ENCODE data around the gene ENTPD2. TPM values are rescaled to one million over a fixed set of nuclear protein-coding genes. Genes with fewer than 3 reads are reported as not detected.
A peak's percentile ranks its signal among the peaks of the same experiment; 100 is the strongest.
"Not testable (repeated sequence)": the region's sequence is repeated elsewhere in the genome, so short reads cannot be mapped to it uniquely, and the experiment has no call there.

The ENTPD2 gene
- total and polyA plus RNA-seq, 12 donors = 0.32 to 3.3 (median 1.6) TPM

DNA sequence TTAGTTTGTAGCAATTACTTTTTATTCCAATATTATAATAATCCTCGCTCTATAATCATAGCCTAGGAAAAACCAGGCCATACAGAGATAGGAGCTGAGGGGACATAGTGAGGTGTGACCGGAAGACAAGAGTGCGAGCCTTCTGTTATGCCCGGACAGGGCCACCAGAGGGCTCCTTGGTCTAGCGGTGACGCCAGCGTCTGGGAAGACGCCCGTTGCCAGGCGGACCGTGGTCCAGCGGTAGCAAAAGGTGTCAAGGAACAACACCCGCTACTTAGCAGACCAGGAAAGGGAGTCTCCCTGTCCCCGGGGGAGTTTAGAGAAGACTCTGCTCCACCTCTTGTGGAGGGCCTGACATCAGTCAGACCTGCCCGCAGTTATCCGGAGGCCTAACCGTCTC is 49.6 kb downstream of the ENTPD2 start:
- ATAC-seq; H3K27ac ChIP-seq; intact Hi-C loops (cut with DNase I); H3K27me3 ChIP-seq; DNase-seq; H3K4me3 ChIP-seq: not testable (repeated sequence)
- TF ChIP-seq CTCF (IDR thresholded peaks at IDR 0.05) = peak in 8 of 9 donors; percentile 13 to 50 (median 39)
- peaks cover 0 to 14% (median 0%) of the 10 kb centered on the region in 9 donors for H3K36me3 ChIP-seq
- 40 to 47% methylated on average over 17 of the region's 17 CpGs for WGBS, 2 donors
- H3K9me3 ChIP-seq = peaks cover 0 to 13% (median 0%) of the 10 kb centered on the region in 11 donors
- peaks cover 0 to 28% (median 0%) of the 10 kb centered on the region in 9 donors for H3K4me1 ChIP-seq

- TF ChIP-seq CTCF (IDR thresholded peaks at IDR 0.05) = no peak
- intact Hi-C loops (cut with DNase I) = no loop called here
- 86 to 88% methylated on average over 10 of the region's 10 CpGs for WGBS, 2 donors
- no peak for DNase-seq
- H3K9me3 ChIP-seq = peaks cover 0 to 13% (median 0%) of the 10 kb centered on the region in 11 donors
- no peak overlapping the region for H3K4me3 ChIP-seq
- no peak for ATAC-seq
- H3K27ac ChIP-seq = no peak overlapping the region
- peaks cover 0 to under 1% (median 0%) of the 10 kb centered on the region in 7 donors for H3K27me3 ChIP-seq
- peaks cover 0 to 39% (median 0%) of the 10 kb centered on the region in 9 donors for H3K4me1 ChIP-seq
- peaks cover 0 to 2% (median 0%) of the 10 kb centered on the region in 9 donors for H3K36me3 ChIP-seq
Measured at GRCh38 chr9:137002646-137003041, 51.2 kb downstream of the ENTPD2 start.

DNA sequence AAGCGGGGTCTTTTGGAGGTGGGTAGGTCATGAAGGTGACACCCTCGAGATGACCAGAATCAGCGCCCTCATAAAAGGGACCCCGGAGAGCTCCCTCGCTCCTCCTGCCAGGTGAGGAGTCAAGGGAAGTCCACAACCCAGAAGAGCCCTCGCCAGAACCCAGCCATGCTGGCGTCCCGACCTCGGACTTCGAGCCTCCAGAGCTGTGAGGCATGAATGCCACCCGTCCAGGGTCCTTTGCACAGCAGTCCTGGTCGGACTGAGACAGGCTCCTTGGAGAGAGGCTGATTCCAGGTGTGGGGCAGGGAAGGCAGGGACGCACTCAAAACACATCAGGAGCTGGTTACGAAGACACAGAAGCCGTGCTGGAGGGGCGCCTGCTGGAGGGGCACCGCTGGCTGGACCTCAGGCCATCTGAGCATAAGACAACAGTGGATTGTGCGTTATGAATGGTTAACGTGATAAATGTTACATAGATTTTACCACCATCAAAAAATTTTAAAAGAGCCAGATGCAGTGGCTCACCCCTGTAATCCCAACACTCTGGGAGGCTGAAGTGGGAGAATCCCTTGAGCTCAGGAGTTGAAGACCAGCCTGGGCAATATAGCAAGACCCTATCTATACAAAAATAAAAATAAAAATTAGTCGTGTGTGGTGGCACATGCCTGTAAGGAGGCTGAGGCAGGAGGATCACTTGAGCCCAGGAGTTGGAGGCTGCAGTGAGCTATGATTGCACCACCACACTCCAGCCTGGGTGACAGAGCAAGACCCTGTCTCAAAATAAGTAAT is 51.8 kb downstream of the ENTPD2 start:
- no peak for TF ChIP-seq CTCF (IDR thresholded peaks at IDR 0.05)
- DNase-seq (no peak), ATAC-seq (no peak)
- H3K27me3 ChIP-seq = peaks cover 0 to 7% (median 0%) of the 10 kb centered on the region in 7 donors
- WGBS, 2 donors = 87 to 91% methylated on average over 20 of the region's 20 CpGs
- H3K4me1 ChIP-seq = peaks cover 0 to 45% (median under 1%) of the 10 kb centered on the region in 9 donors
- H3K4me3 ChIP-seq = no peak overlapping the region
- peaks cover 0 to 13% (median 0%) of the 10 kb centered on the region in 11 donors for H3K9me3 ChIP-seq
- intact Hi-C loops (cut with DNase I) = no loop called here
- no peaks in the 10 kb centered on the region for H3K36me3 ChIP-seq
- no peak overlapping the region for H3K27ac ChIP-seq

DNA sequence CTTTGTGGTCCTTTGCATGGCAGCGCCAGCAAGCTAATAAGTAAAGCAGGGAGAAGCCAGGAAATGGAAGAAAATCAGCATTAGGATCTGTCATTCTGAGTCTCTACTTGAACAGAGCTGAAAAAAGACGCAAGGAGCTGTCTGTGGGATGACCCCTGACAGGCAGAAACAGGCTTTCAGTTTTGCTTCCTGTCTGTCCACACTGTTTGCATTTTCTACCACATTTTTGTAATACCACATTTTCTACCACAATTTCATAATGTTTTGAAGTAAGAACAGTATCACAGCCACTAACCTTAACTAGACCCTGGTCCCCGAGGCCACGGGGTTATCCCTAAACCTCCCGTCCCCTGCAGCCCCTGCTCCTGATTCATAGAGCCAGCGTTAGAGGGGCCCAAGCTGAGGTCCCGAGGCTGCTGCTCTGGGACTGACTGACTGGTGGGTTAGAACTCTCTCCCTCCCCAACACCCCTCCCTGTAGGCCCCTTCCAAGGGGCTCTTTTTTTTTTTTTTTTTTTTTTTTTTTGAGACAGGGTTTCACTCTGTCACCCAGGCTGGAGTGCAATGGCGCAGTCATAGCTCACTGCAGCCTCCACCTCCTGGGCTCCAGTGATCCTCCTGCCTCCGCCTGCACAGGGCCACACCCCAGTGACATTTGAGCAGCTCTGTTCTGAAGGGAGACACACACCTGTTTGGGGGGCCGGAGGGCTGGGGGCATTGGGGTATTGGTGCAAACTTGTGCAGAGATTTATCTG is 53.5 kb downstream of the ENTPD2 start:
- no peak for TF ChIP-seq CTCF (IDR thresholded peaks at IDR 0.05)
- Histone ChIP-seq H3K36me3 (no peaks in the 10 kb centered on the region), H3K4me1 (peaks cover 5 to 55% (median 18%) of the 10 kb centered on the region in 9 donors), H3K27me3 (peaks cover 0 to 24% (median 4%) of the 10 kb centered on the region in 7 donors), H3K9me3 (peaks cover 0 to 11% (median 0%) of the 10 kb centered on the region in 11 donors), H3K4me3 (no peak overlapping the region), H3K27ac (peak overlapping the region in 2 of 10 donors; percentile 15 to 80)
- ATAC-seq = no peak
- intact Hi-C loops (cut with DNase I) = no loop called here
- WGBS, 2 donors = 72 to 80% methylated on average over 10 of the region's 10 CpGs
- no peak for DNase-seq
